ENCODE results near the gene HES3.

GRCh38 chr1:6253380-6253779 is 9.4 kb downstream of the HES3 start:
- TF ChIP-seq GATA3 (IDR thresholded peaks at IDR 0.05; ENCODE audit: low read depth, low read length) (no peak), GATA2 (IDR thresholded peaks at IDR 0.05; ENCODE audit: low read depth, low read length) (no peak)
